GM19455 (cell line): ENCODE results near the gene SHISA5.
"Not testable (repeated sequence)": the region's sequence is repeated elsewhere in the genome, so short reads cannot be mapped to it uniquely, and the experiment has no call there.

Experiments used
- ATAC-seq: cut with Tn5 transposase; IDR thresholded peaks from one replicate; pipeline ENCODE4 v1.9.1; 2021; ENCODE audit not compliant: unreplicated experiment

SHISA5 gene

GRCh38 chr3:48461767-48462166 lies 42.2 kb downstream of the SHISA5 start:
- ATAC-seq: not testable (repeated sequence)

GRCh38 chr3:48460517-48460902 lies 43.5 kb downstream of the SHISA5 start:
- ATAC-seq: no peak

DNA sequence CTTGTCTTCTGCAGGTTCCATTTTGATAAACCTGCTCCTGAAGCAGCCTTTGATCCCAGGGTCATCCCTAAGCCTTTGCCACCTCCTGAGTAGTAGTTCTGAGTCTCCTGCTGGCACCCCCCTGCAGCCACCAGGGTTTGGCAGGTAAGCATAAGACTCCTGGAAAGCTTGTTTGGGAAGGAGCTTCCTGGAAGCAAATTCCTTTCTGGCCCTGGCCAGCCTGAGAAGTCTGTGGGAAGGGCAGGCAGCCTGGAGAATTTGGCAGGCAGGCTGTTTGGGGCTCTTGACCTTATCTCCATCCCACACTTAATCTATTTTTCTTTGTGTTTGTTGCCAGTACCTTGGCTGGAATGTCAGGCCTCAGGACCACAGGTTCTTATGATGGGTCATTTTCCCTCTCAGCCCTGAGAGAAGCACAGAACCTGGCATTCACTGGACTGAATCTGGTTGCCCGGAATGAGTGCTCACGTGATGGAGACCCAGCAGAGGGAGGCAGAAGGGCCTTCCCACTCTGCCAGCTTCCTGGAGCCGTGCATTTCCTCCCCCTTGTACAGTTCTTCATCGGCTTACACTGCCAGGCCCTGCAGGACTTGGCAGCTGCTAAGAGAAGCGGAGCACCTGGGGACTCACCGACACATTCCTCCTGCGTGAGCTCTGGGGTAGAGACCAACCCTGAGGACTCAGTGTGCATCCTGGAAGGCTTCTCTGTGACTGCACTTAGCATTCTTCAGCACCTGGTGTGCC lies 44.0 kb downstream of the SHISA5 start:
- ATAC-seq: no peak

DNA sequence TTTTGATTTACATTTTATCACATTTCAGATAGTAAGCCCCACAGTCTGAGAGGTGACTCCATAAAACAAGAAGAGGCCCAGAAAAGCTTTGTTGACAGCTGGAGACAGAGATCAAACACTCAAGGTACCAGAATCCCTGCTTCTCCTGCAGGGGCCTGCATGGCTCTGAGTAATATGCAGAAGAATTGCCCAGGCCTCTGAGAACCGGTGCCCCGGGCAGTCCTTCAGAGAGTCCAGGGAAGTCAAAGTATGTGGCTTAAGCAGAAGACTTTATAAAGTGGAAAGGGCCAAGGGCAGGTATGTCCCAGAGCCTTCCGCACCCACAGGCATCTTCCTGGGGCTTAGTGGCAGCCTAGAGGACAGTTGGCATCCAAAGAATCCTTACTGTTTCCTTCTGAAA lies 44.6 kb downstream of the SHISA5 start:
- no peak for ATAC-seq

- ATAC-seq: no peak
Observed at GRCh38 chr3:48456456-48456855, 47.5 kb downstream of the SHISA5 start.

GRCh38 chr3:48451270-48451669 lies 52.7 kb downstream of the SHISA5 start:
- no peak for ATAC-seq

DNA sequence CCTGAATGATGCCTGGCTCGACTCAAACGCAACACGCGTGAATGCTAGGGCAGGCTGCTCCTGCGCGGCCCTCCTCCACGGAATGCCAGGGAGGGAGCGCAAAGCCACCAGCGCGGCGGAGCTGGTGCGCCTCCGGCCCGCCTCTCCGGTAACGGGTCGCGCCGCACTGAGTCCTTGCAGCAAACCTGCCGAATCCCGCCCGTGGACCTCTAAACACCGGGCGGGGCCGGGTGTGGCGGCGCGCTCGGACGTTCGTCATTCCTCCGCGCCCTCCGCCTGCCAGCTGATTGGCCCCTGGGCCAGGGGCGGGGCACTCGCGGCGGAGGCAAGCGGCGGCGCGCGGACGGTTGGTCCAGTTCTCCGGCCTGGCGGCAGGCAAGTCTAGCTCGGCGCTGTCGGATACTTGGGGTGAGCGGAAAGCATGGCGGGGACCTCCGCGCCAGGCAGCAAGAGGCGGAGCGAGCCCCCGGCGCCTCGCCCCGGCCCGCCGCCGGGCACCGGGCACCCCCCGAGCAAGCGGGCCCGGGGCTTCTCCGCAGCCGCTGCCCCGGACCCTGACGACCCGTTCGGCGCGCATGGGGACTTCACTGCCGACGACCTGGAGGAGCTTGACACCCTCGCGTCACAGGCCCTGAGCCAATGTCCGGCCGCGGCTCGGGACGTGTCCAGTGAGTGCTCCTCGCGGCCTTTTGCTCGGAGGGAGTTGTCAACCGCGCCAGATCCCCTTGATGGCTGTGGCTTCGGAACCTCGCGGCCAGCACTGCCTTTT lies 57.4 kb downstream of the SHISA5 start, which contains the start of gene ATRIP:
Gene ATRIP, plus strand, starts transcription at position 313 of the 769 bp plus-strand sequence. Its CDS starts 109 bp downstream, at position 422.
- ATAC-seq: peak; percentile 90

- ATAC-seq: no peak
Observed at GRCh38 chr3:48446043-48446424, 57.9 kb downstream of the SHISA5 start.

DNA sequence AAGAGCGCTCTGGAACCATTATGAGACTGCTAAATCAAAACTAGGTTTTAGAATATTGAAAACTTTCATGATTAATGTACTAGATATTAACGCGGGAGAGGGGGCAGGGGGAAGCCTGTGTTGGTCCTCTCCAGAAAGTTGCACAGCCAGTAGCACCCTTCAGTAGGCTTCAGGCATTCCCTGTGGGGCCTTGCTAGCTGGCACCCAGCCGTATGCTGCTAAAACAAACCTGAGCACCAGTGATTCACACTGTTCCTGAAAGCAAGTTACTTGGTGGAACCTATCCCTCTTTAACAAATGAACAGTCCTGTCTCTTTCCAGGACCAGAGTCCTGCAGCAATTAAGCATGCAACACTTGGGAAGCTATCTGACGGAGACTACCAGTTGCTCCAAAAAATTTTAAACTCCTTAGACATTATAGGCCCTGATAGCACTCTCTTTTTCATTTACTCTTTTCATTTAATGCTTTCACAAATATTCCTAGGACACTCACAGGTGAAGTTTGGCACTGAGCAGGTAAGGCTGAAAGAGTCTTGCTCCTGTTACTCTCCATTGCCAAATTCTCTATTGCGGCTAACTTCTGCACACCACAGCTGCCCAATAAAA lies 58.6 kb downstream of the SHISA5 start:
- no peak for ATAC-seq

GRCh38 chr3:48441940-48442339 lies 62.0 kb downstream of the SHISA5 start:
- no peak for ATAC-seq

DNA sequence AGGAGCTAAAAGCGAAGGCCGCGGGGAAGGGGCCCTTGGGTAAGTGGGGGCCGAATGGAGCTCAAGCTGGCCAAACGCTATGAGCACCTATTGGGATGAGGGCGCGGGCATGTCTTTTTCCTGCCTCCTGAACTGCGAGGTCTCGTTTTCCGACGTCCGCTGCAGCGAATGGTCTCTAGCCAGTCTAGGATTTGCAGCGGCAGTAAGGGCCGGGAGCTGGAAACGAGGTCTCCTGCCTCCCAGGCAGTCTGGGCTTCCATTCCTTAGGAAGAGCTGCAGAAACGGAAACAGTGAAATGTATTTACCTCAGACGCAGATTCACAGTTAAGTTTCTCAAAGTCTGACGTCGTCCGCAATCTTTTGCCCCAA lies 63.4 kb downstream of the SHISA5 start:
- ATAC-seq: no peak

DNA sequence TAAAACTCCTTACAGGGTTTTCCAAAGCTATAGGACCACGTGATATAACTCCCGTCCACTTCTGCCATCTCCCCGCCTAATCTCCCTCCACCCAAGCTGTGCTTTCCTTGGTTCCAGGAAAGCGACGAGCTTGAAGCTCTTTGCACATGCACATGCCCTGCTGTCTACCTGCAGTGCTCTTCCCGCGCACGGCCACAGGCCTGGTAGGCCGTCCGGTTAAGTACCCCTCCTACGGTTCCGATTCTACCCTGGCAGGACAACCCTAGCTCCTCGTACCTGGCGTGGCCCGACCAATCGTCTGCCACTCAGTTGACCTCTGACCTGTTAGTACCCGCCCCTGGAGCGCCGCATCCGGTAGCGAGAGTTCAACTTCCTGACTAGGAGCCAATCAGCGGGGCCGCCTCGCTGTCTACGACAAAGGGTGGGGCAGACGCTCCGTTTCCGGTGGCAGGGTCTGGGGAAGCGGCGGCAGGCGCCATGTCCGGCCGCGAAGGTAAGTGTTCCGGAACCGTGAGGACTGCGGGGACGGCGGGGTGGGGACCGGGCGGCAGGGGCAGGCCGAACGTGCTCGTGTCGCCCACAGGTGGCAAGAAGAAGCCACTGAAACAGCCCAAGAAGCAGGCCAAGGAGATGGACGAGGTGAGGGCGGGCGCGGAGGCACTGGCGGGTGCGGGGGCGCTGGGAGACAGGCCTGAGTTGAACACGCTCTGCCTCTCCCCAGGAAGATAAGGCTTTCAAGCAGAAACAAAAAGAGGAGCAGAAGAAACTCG lies 64.0 kb downstream of the SHISA5 start, which contains the start of the genes CCDC51 and TMA7:
Gene CCDC51, minus strand, starts transcription at position 300 of the 770 bp plus-strand sequence. CDS start 4,991 bp downstream, outside the sequence.
Gene TMA7, plus strand, starts transcription at position 438 of the 770 bp plus-strand sequence. Its CDS starts 40 bp downstream, at position 478.
- ATAC-seq: peak; percentile 92

- ATAC-seq: no peak
Observed at GRCh38 chr3:48437812-48438211, 66.2 kb downstream of the SHISA5 start.

DNA sequence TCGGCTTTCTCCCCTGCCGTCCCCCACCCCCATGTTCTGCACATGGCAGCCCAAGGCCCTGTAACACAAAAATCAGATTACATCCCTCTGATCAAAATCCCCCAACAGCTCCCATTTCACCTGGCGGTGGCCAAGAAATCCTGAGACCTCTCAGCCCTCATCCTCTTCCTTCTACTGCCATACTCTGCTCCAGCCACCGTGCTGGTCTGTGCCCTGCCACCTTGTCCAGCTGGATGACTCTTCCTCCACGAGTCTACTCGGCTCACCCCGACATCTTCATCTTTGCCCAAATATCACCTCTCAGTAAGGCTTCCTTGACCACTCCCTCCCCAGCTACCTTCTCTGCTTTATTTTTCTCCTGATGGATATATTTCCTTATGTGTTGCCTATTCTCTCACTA lies 67.1 kb downstream of the SHISA5 start:
- no peak for ATAC-seq

DNA sequence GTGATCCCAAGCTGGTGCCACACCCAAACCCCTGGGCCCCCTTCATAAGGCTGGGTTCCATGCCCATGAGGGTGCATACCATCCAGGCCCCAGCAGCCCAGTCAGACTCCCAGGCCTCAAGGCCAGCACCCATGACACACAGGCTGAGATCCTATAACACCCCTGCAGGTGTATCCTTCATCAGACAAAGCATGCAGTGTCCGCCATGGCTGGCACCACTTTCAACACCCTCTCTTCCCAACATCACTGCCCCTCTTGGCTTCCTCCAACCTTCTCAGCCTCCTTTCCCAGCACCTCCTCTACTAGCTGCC lies 67.5 kb downstream of the SHISA5 start:
- ATAC-seq: no peak

- ATAC-seq: no peak
Observed at GRCh38 chr3:48435774-48436476, 68.0 kb downstream of the SHISA5 start.

DNA sequence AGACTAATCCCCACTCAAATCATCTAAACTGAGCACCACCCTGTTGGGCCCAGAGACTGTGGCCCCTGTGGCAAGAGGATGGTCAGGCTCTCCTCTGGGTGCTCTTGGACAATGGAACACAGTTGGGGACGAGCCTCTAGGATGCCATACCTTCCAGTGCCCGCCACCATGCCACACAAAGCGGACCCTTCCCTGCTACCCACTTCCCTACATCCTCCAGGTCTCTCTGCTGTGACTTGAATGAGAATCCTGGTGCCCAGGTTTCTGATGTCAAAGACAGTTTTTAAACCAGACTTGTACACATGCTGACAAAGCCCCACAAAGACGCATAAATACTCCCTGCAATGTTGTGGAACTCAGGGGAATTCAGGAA lies 68.8 kb downstream of the SHISA5 start:
- ATAC-seq: no peak

DNA sequence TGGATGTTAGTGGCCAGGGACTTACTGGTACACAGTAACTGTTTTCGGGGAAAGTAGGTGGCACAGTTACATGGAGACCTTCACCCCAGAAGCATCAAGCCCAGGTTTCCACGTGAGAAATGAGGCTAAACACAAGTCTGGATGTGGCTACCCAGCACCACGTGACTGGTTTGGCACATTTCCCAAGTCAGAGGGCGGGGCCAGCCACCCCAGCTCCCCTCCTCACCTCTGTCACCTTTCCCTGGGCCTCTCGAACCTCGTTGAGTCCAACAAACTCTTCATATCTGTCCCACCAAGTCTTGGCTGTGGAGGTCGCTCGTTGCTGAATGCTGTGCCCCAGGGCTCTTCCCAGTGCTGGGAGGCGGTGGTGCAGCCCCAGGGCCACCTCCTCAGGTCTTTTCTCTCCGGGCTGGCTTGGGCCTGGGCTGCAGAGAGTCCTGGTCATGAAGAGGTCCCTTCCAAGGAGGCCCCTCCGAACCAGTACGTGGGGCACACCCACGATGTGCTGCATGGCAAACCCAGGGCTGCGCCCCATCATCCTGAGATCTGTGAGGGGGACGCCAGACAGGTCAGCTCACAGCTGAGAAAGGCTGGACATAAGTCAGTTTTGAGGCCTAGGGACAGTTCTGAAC lies 69.3 kb downstream of the SHISA5 start:
- no peak for ATAC-seq

GRCh38 chr3:48433472-48434118 lies 70.4 kb downstream of the SHISA5 start:
- no peak for ATAC-seq
